Activated B cell treated with CpG ODN at 0.5 μM for 24 hours (primary cell): ENCODE results near the gene RRP8. TPM values are rescaled to one million over a fixed set of nuclear protein-coding genes. Genes with fewer than 3 reads are reported as not detected.

Experiments used
- ATAC-seq: fragments of 200-7000 bp; cut with Tn5 transposase; one replicate; pipeline ENCODE4 v1.10.0; 2021; ENCODE audit warnings: low read depth, mild to moderate bottlenecking, moderate library complexity
- CTCF ChIA-PET: fragments of 350-600 bp; sonication (Branson Sonifier 250); formaldehyde crosslinking; loops from one replicate; lab custom pipeline; 2021; ENCODE audit warnings: antibody characterized with exemption; lab: Charles Lee
- POLR2A ChIA-PET: fragments of 350-600 bp; sonication (Branson Sonifier 250); formaldehyde crosslinking; loops from one replicate; lab custom pipeline; 2021; ENCODE audit warnings: antibody characterized with exemption; lab: Charles Lee
- DNase-seq: peaks from one replicate; pipeline ENCODE4 v3.0.0; 2022
- H3K27ac Mint-ChIP-seq: one replicate; pipeline ENCODE4 v1.8.0; 2020; ENCODE audit warnings: mixed read lengths
- H3K27me3 Mint-ChIP-seq: one replicate; pipeline ENCODE4 v1.8.0; 2021; ENCODE audit warnings: mixed read lengths
- H3K36me3 Mint-ChIP-seq: one replicate; pipeline ENCODE4 v1.8.0; 2021; ENCODE audit warnings: low read depth, mixed read lengths
- H3K4me1 Mint-ChIP-seq: one replicate; pipeline ENCODE4 v1.8.0; 2021; ENCODE audit warnings: mixed read lengths
- H3K4me3 Mint-ChIP-seq: one replicate; pipeline ENCODE4 v1.8.0; 2020; ENCODE audit warnings: mild to moderate bottlenecking, mixed read lengths
- H3K9me3 Mint-ChIP-seq: one replicate; pipeline ENCODE4 v1.8.0; 2020; ENCODE audit warnings: mixed read lengths
- intact Hi-C: fragments of 100-400 bp; cut with micrococcal nuclease; formaldehyde crosslinking; loops from one replicate; pipeline ENCODE4 v1.15.1; 2024
- total RNA-seq: library from RNA; stranded (reverse); gene quantifications from 2 replicates; pipeline ENCODE4 v1.2.3, GENCODE V29; 2022
- TF ChIP-seq, protein P1 (sequence below): fragments of 200-600 bp; IDR thresholded peaks from one replicate; pipeline ENCODE4 v1.8.0; 2022; ENCODE audit warnings: antibody characterized with exemption, mild to moderate bottlenecking

The RRP8 gene
- total RNA-seq, 1 donor from 2014 or later = 29.1 TPM

DNA sequence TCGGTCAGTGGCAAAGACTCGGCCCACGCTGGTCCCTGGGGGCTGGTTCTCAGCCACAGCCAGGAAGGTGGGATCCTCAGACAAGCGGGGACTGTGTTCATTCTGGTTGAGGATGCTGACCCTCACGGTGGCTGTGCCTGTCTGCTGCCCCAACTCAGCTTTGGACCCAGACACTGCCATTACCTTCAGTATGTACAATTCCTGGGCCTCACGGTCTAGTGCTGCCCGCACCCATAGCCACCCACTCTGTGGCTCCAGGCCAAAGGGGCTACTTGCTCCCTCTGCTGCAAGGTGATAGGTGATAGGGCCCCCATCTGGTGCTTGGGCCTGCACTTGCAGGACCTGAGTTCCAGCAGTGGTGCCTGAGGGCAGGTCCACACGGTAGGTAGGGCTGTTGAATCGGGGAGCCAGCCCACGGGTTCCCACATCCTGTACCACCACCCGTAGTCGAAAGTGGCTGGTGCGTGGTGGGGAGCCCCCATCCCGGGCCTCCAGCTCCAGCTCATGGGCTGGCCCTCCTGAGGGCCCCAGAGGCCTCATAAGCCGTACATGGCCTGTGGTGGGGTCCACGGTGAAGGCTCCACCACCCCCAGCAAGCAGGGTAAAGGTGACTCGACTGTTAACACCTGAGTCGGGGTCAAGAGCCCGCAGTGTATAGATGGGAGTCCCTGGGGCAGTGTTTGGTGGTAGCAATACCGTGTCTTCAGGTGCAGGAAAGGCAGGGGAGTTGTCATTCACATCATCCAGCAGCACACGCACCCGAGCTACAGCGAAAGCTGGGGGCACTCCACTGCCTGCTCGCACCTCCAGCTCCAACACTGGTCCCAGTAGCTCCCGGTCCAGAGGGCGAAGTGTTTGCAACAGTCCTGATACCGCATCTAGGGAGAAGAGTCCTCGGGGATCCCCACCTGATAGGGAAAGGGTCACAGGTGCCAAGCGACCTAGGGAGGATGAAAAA, 29.0 kb upstream of the RRP8 start:
- TF ChIP-seq, protein P1, sequence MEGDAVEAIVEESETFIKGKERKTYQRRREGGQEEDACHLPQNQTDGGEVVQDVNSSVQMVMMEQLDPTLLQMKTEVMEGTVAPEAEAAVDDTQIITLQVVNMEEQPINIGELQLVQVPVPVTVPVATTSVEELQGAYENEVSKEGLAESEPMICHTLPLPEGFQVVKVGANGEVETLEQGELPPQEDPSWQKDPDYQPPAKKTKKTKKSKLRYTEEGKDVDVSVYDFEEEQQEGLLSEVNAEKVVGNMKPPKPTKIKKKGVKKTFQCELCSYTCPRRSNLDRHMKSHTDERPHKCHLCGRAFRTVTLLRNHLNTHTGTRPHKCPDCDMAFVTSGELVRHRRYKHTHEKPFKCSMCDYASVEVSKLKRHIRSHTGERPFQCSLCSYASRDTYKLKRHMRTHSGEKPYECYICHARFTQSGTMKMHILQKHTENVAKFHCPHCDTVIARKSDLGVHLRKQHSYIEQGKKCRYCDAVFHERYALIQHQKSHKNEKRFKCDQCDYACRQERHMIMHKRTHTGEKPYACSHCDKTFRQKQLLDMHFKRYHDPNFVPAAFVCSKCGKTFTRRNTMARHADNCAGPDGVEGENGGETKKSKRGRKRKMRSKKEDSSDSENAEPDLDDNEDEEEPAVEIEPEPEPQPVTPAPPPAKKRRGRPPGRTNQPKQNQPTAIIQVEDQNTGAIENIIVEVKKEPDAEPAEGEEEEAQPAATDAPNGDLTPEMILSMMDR = no peak
- peaks cover 10% of the 10 kb centered on the region for H3K4me1 Mint-ChIP-seq
- intact Hi-C loops = no loop called here
- H3K27me3 Mint-ChIP-seq = no peaks in the 10 kb centered on the region
- no peak for ATAC-seq
- no peak for DNase-seq
- H3K27ac Mint-ChIP-seq = no peak overlapping the region
- H3K9me3 Mint-ChIP-seq = no peaks in the 10 kb centered on the region
- no peak overlapping the region for H3K4me3 Mint-ChIP-seq
- no peaks in the 10 kb centered on the region for H3K36me3 Mint-ChIP-seq
- ChIA-PET CTCF (no interaction called here), POLR2A (no interaction called here)

DNA sequence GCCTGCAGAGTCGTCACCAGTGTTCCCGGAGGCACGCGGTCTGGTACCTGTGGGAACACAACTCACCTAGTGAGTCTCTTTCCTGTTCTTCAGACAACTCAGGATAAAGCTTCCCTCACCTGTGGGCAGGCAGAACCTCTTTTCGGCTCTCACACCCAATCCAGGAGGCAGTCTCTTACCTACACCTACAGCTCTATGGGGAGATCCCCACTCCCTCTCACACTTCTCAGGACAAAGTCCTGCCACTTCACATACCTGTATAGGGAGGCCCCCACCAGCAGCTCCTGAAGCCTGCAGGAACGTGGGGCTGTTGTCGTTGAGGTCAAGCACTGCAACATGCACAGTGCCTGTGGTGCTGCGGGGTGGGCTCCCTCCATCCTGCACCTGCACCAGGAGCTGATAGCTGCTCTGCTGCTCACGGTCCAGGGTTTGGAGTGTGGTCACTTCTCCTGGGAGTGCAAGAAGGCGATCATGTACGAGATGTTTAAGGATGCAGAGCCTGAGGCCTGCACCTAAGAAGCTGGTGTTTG, 28.0 kb upstream of the RRP8 start:
- TF ChIP-seq, protein P1 = no peak
- Mint-ChIP-seq H3K9me3 (no peaks in the 10 kb centered on the region), H3K36me3 (no peaks in the 10 kb centered on the region), H3K4me3 (no peak overlapping the region), H3K27ac (no peak overlapping the region), H3K4me1 (peaks cover 18% of the 10 kb centered on the region), H3K27me3 (no peaks in the 10 kb centered on the region)
- intact Hi-C loops = no loop called here
- ChIA-PET POLR2A (no interaction called here), CTCF (interaction anchor here (1.2 kb wide), 1 partner anchor 36 kb away, joined by 5 read pairs; no protein-coding TSS in a partner anchor)
- ATAC-seq = no peak
- DNase-seq = peak; percentile 11

DNA sequence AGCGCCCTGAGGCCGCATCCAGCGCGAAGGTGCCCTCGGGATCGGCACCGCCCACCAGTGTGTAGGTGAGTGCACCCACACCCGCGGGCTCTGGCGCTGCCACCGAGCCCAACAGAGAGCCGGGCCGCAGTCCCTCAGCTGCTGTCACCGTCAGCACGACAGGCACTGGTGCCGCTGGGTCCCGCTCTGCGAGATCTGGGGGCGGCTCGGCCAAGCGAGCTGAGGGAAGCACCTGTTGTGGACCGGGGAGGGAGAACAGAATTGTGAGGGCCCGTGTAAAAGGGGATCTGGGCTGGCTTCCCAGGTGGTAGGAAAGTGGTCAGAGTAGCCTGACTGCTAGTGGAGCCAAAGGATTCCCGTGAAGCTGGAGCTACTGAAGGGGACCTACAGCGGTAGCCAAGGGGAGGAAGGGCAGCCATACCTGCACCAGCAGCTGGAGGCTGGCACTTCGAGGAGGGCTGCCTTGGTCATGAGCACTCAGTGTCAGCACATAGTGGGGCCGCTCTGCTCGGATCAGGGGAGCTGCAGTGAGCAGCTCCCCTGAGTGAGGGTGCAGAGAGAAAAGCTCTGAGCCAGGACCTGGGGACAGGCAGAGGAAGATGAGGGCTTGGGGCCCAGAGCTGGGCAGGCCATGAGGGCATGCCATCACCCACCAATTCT, 27.3 kb upstream of the RRP8 start:
- ChIA-PET CTCF (interaction anchor here (1.2 kb wide), 1 partner anchor 37 kb away, joined by 5 read pairs; no protein-coding TSS in a partner anchor), POLR2A (no interaction called here)
- TF ChIP-seq, protein P1 = no peak
- peaks cover 20% of the 10 kb centered on the region for H3K4me1 Mint-ChIP-seq
- H3K27me3 Mint-ChIP-seq = no peaks in the 10 kb centered on the region
- DNase-seq (no peak), ATAC-seq (no peak)
- H3K9me3 Mint-ChIP-seq = no peaks in the 10 kb centered on the region
- H3K36me3 Mint-ChIP-seq = no peaks in the 10 kb centered on the region
- intact Hi-C loops = no loop called here
- H3K27ac Mint-ChIP-seq = no peak overlapping the region
- H3K4me3 Mint-ChIP-seq = no peak overlapping the region

DNA sequence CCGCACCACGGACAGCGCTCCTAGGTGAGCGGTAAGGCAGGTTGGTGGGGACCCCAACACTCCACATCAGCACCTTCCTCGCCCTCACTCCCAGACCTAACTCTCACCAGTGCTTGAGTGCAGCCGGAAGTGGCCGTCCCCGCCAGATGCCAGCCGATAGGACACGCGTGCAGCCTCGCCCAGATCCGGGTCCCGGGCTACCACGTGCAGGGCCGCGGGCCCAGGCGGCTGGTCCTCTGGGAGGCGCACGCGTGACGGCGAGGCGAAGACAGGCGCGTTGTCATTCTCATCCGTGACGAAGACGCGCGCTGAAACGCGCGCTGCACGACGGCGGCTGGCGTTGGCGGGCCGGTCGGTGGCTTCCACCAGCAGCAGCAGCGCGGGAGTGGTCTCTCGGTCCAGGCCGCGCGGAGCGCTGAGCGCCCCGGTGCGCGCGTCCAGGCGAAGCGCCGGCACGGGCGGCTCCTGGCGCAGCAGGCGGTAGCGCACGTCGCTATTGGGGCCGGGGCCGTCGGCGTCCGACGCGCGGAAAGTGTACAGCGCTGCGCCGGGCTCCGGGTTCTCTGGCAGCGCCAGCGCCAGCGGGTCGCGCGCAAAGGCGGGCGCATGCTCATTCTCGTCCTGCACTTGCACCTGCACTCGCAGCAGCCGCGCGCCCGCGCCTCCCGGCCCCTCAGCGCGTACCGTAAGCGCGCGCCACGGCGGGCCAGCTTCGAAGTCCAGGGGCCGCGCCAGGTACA, 26.6 kb upstream of the RRP8 start:
- peaks cover 20% of the 10 kb centered on the region for H3K4me1 Mint-ChIP-seq
- no peaks in the 10 kb centered on the region for H3K27me3 Mint-ChIP-seq
- CTCF ChIA-PET = interaction anchor here (0.9 kb wide), 1 partner anchor 11 kb away, joined by 3 read pairs; the partner anchor contains the start of gene TPP1
- TF ChIP-seq, protein P1 = no peak
- H3K27ac Mint-ChIP-seq = no peak overlapping the region
- POLR2A ChIA-PET = interaction anchor here (1.2 to 1.3 kb wide), 2 partner anchors 9 to 12 kb away, joined by 4 read pairs; no protein-coding TSS in a partner anchor
- DNase-seq (no peak), ATAC-seq (no peak)
- intact Hi-C loops = no loop called here
- H3K4me3 Mint-ChIP-seq = no peak overlapping the region
- no peaks in the 10 kb centered on the region for H3K9me3 Mint-ChIP-seq
- H3K36me3 Mint-ChIP-seq = no peaks in the 10 kb centered on the region
